CD4-positive, alpha-beta memory T cell (primary cell): ENCODE measurements around the gene MAMDC2. TPM values are rescaled to one million over a fixed set of nuclear protein-coding genes. Genes with fewer than 3 reads are reported as not detected.
"Not testable (repeated sequence)": the region's sequence is repeated elsewhere in the genome, so short reads cannot be mapped to it uniquely, and the experiment has no call there.

Experiments used
- CTCF ChIA-PET: fragments of 350-600 bp; sonication (Branson Sonifier 250); formaldehyde crosslinking; loops from one replicate; lab custom pipeline; 2021; ENCODE audit warnings: inconsistent platforms; ENCODE audit not compliant: partially characterized antibody; lab: Charles Lee
- POLR2A ChIA-PET: fragments of 350-600 bp; sonication (Branson Sonifier 250); formaldehyde crosslinking; loops from one replicate; lab custom pipeline; 2021; ENCODE audit not compliant: partially characterized antibody; lab: Charles Lee
- DNase-seq, 5 donors: peaks; one replicate each; pipeline versions ENCODE4 v3.0.0 to v3.0.0-alpha.2; 2020 to 2022; ENCODE audit warnings: mixed read lengths in 1 of 5
- H3K27ac ChIP-seq: one replicate; pipeline ENCODE4 v1.7.0; 2013; ENCODE audit warnings: low read depth, low read length
- H3K27me3 ChIP-seq: 2 replicates; pipeline ENCODE4 v1.7.0; 2013; ENCODE audit warnings: mild to moderate bottlenecking, low read length, moderate library complexity; ENCODE audit not compliant: insufficient read depth
- H3K36me3 ChIP-seq: 2 replicates; pipeline ENCODE4 v1.7.0; 2013; ENCODE audit warnings: mild to moderate bottlenecking, low read length, moderate library complexity; ENCODE audit not compliant: insufficient read depth
- H3K4me1 ChIP-seq: 2 replicates; pipeline ENCODE4 v1.7.0; 2013; ENCODE audit warnings: mild to moderate bottlenecking, low read length, moderate library complexity; ENCODE audit not compliant: insufficient read depth
- H3K4me3 ChIP-seq, 2 donors: one replicate each; pipeline ENCODE4 v1.7.0; 2013; ENCODE audit warnings: low read length in 2 of 2, mild to moderate bottlenecking in 1 of 2
- H3K9me3 ChIP-seq, 2 donors: one replicate each; pipeline ENCODE4 v1.7.0; 2013; ENCODE audit warnings: low read length in 2 of 2, control low read depth in 1 of 2; ENCODE audit not compliant: control insufficient read depth in 1 of 2
- H3K27ac Mint-ChIP-seq, 7 donors: one replicate each; pipeline ENCODE4 v1.8.0; 2020 to 2021; ENCODE audit warnings: mixed read lengths in 7 of 7, mild to moderate bottlenecking in 6 of 7, inconsistent platforms in 3 of 7, moderate library complexity in 3 of 7
- H3K27me3 Mint-ChIP-seq, 2 donors: one replicate each; pipeline ENCODE4 v1.8.0; 2020 to 2021; ENCODE audit warnings: mixed read lengths in 2 of 2
- H3K36me3 Mint-ChIP-seq, 2 donors: one replicate each; pipeline ENCODE4 v1.8.0; 2020 to 2021; ENCODE audit warnings: mixed read lengths in 2 of 2, inconsistent platforms in 1 of 2, mild to moderate bottlenecking in 1 of 2
- H3K4me1 Mint-ChIP-seq, 4 donors: one replicate each; pipeline ENCODE4 v1.8.0; 2020 to 2021; ENCODE audit warnings: mixed read lengths in 4 of 4, mild to moderate bottlenecking in 1 of 4
- H3K4me3 Mint-ChIP-seq, 8 donors: one replicate each; pipeline ENCODE4 v1.8.0; 2020 to 2021; ENCODE audit warnings: mixed read lengths in 8 of 8, mild to moderate bottlenecking in 7 of 8, moderate library complexity in 6 of 8, inconsistent platforms in 3 of 8
- H3K9me3 Mint-ChIP-seq, 8 donors: one replicate each; pipeline ENCODE4 v1.8.0; 2020 to 2021; ENCODE audit warnings: mixed read lengths in 8 of 8, mild to moderate bottlenecking in 5 of 8, inconsistent platforms in 3 of 8, moderate library complexity in 1 of 8
- intact Hi-C: fragments of 100-400 bp; cut with micrococcal nuclease; formaldehyde crosslinking; loops from one replicate; pipeline ENCODE4 v1.15.1; 2023
- polyA plus RNA-seq, 2 donors: library from polyadenylated mRNA; unstranded; fragments of 300-500 nt; fragmentation: Illumina TruSeq; gene quantifications; one replicate each; pipeline ENCODE4 v1.2.3, GENCODE V29; 2021
- total RNA-seq, 2 experiments: library from RNA; stranded (reverse); gene quantifications; one replicate each; pipeline ENCODE4 v1.2.3, GENCODE V29; 2021

The MAMDC2 gene
- total and polyA plus RNA-seq, 4 experiments from 2014 or later: not detected

DNA sequence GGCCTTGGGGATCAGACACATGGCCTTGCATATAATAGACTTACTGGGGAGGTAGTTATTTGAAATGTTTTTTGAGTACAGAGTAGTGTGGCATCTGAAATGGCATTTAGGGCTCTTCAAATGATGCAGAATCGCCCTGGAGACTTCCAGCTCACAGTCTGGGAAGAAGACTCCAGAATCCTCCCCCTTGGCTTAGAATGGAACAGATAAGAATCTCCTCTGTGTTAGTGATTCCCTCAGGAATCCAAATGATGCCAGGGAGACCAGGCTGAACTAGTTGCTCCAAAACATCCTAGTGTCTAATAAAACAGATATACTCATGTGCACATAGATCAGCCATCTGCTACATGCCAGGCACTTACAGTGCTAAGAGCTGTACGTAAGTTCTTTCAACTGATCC, 176.6 kb downstream of the MAMDC2 start:
- H3K4me1 ChIP-seq: no peaks in the 10 kb centered on the region
- CTCF ChIA-PET: no interaction called here
- no peaks in the 10 kb centered on the region for H3K27me3 Mint-ChIP-seq

DNA sequence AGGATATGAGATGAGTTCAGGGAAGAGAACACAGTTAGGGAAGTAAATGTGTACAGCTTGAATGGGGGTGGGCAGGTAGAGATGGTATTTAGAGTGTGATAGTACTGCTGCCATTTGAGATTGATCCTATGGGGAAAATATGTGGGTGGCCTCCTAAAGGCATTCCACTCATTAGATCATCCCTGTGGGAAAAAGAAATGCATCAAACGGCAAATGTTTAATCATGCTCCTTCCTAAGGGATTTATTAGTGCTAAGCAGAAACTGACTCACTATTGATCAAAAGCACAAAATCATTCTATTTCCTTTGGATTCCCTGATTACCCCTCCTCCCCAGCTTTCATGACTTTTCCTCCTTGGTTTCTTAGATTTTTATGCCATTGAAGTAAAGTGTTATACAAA, 178.7 kb downstream of the MAMDC2 start:
- no peak for DNase-seq
- Mint-ChIP-seq H3K27ac (no peak overlapping the region), H3K9me3 (no peaks in the 10 kb centered on the region), H3K27me3 (no peaks in the 10 kb centered on the region), H3K4me1 (no peaks in the 10 kb centered on the region), H3K36me3 (no peaks in the 10 kb centered on the region), H3K4me3 (no peak overlapping the region)
- no peaks in the 10 kb centered on the region for H3K9me3 ChIP-seq
- H3K4me3 ChIP-seq: no peak overlapping the region
- intact Hi-C loops: no loop called here
- ChIA-PET CTCF (no interaction called here), POLR2A (no interaction called here)
- H3K36me3 ChIP-seq: no peaks in the 10 kb centered on the region
- no peaks in the 10 kb centered on the region for H3K4me1 ChIP-seq
- no peak overlapping the region for H3K27ac ChIP-seq
- no peaks in the 10 kb centered on the region for H3K27me3 ChIP-seq

More for the DNA sequence above, 176.6 kb downstream of the MAMDC2 start:
- Mint-ChIP-seq H3K36me3 (peaks cover under 1 to 16% of the 10 kb centered on the region in 2 donors), H3K4me3 (no peak overlapping the region), H3K4me1 (no peaks in the 10 kb centered on the region), H3K27ac (no peak overlapping the region), H3K9me3 (peaks cover 0 to 3% (median 0%) of the 10 kb centered on the region in 8 donors)
- H3K4me3 ChIP-seq: no peak overlapping the region
- no peak overlapping the region for H3K27ac ChIP-seq
- H3K36me3 ChIP-seq: no peaks in the 10 kb centered on the region
- no peak for DNase-seq
- intact Hi-C loops: no loop called here
- H3K27me3 ChIP-seq: no peaks in the 10 kb centered on the region
- no peaks in the 10 kb centered on the region for H3K9me3 ChIP-seq
- POLR2A ChIA-PET: no interaction called here

DNA sequence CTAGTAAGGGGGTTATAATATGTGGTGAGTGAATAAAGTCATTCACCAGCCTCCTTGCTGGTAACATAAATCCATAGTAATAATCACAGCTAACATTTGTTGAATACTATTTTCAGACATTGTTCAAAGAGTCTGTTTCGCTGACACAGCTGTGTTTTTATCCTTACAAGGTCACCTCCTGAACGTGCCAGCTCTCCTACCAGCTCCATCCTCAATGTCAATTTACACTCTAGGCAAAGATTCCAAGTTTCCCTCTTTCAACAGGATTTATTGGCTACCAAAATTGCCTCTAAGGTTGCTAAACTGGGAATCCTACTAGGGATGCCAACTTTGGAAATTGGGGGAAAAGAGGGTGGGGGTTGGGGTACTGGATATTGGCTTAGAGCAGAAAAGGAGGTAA, 184.5 kb downstream of the MAMDC2 start:
- Mint-ChIP-seq H3K27me3 (peaks cover 0 to 3% of the 10 kb centered on the region in 2 donors), H3K4me3 (no peak overlapping the region), H3K36me3 (no peaks in the 10 kb centered on the region), H3K27ac (no peak overlapping the region), H3K9me3 (peaks cover 0 to 1% (median 0%) of the 10 kb centered on the region in 8 donors), H3K4me1 (no peaks in the 10 kb centered on the region)
- Histone ChIP-seq H3K27ac (no peak overlapping the region), H3K9me3 (no peaks in the 10 kb centered on the region), H3K36me3 (no peaks in the 10 kb centered on the region), H3K4me1 (no peaks in the 10 kb centered on the region), H3K4me3 (no peak overlapping the region), H3K27me3 (no peaks in the 10 kb centered on the region)
- CTCF ChIA-PET: no interaction called here
- intact Hi-C loops: no loop called here
- no peak for DNase-seq
- POLR2A ChIA-PET: no interaction called here

DNA sequence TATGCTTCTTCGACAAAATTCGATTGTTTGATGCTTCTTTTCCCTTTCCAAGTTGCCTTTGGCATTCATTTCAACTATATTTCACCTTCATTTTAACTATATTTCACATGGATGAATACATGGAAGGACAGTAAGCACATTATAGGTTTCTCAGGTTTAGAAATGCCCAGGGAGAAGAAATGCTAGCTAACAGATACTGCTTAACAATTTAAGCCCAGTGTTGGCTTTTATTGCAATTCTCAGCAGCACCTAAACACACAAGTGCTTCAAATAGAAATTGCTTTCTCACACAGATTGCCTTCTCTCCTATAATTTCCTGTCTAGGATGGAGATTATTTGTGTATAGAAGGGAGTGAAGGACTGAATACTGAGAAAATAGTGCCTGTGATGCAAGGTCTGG, 185.0 kb downstream of the MAMDC2 start:
- no peaks in the 10 kb centered on the region for H3K9me3 ChIP-seq
- Mint-ChIP-seq H3K36me3 (no peaks in the 10 kb centered on the region), H3K27me3 (peaks cover 0 to 3% of the 10 kb centered on the region in 2 donors), H3K9me3 (peaks cover 0 to 1% (median 0%) of the 10 kb centered on the region in 8 donors), H3K4me1 (no peaks in the 10 kb centered on the region), H3K4me3 (no peak overlapping the region), H3K27ac (no peak overlapping the region)
- DNase-seq: no peak
- ChIA-PET POLR2A (no interaction called here), CTCF (no interaction called here)
- H3K27me3 ChIP-seq: no peaks in the 10 kb centered on the region
- intact Hi-C loops: no loop called here
- no peak overlapping the region for H3K27ac ChIP-seq
- H3K36me3 ChIP-seq: no peaks in the 10 kb centered on the region
- H3K4me3 ChIP-seq: no peak overlapping the region
- no peaks in the 10 kb centered on the region for H3K4me1 ChIP-seq

DNA sequence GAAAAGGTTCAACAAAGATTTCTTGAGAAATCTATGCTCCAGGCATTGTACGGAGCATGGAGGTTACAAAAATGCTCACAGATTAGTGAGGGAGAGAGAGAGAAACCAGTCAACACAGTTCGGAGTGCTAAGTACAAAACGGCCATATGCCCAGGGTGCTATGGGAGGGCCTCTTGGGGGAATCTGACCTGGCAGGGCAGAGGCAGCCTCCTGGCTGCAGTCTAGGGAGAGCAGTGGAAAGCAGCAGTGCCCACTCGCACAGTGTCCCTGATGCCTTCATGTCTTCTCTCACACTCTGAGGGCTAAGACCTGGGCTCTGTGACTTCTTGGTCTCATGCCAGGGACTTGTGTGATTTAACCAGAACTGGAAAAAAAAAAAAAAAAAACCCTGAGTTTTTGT, 185.4 kb downstream of the MAMDC2 start:
- H3K4me1 Mint-ChIP-seq: no peaks in the 10 kb centered on the region
- intact Hi-C loops: no loop called here
- no peaks in the 10 kb centered on the region for H3K36me3 ChIP-seq
- no peaks in the 10 kb centered on the region for H3K9me3 ChIP-seq
- peaks cover 0 to 4% (median 0%) of the 10 kb centered on the region in 8 donors for H3K9me3 Mint-ChIP-seq
- H3K27ac ChIP-seq: no peak overlapping the region
- H3K4me1 ChIP-seq: no peaks in the 10 kb centered on the region
- H3K4me3 ChIP-seq: no peak overlapping the region
- H3K36me3 Mint-ChIP-seq: no peaks in the 10 kb centered on the region
- POLR2A ChIA-PET: no interaction called here
- H3K4me3 Mint-ChIP-seq: no peak overlapping the region
- no peak for DNase-seq
- peaks cover 0 to 3% of the 10 kb centered on the region in 2 donors for H3K27me3 Mint-ChIP-seq
- H3K27ac Mint-ChIP-seq: no peak overlapping the region
- CTCF ChIA-PET: no interaction called here
- H3K27me3 ChIP-seq: no peaks in the 10 kb centered on the region

DNA sequence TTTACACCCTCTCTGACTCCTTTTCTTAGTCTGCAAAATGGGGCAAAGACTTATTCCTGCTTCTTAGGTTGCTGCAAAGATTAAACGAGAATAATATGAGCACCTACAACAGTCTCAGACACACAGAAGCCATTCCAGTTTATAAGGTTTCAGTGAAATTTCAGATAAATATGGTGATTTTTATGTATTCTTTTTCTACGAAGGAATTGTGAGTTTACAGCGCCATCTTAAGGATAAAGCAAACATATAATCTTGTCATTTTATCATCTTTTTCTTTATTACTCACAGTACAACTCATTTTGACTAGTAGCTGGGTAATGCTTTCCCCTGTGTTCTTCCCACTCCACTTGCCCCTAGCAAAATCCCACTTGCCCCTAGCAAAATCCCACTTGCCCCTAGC, 185.9 kb downstream of the MAMDC2 start:
- ChIA-PET POLR2A (no interaction called here), CTCF (interaction anchor here (0.6 kb wide), 1 partner anchor 57 kb away, joined by 3 read pairs; no protein-coding TSS in a partner anchor)
- peaks cover 0 to 3% of the 10 kb centered on the region in 2 donors for H3K27me3 Mint-ChIP-seq
- no peak overlapping the region for H3K4me3 ChIP-seq
- H3K4me1 Mint-ChIP-seq: no peaks in the 10 kb centered on the region
- H3K9me3 Mint-ChIP-seq: peaks cover 0 to 4% (median 0%) of the 10 kb centered on the region in 8 donors
- no peak for DNase-seq
- no peaks in the 10 kb centered on the region for H3K9me3 ChIP-seq
- intact Hi-C loops: no loop called here
- H3K4me3 Mint-ChIP-seq: no peak overlapping the region
- no peak overlapping the region for H3K27ac Mint-ChIP-seq
- H3K27me3 ChIP-seq: no peaks in the 10 kb centered on the region
- H3K27ac ChIP-seq: no peak overlapping the region
- H3K4me1 ChIP-seq: no peaks in the 10 kb centered on the region
- no peaks in the 10 kb centered on the region for H3K36me3 ChIP-seq
- no peaks in the 10 kb centered on the region for H3K36me3 Mint-ChIP-seq

DNA sequence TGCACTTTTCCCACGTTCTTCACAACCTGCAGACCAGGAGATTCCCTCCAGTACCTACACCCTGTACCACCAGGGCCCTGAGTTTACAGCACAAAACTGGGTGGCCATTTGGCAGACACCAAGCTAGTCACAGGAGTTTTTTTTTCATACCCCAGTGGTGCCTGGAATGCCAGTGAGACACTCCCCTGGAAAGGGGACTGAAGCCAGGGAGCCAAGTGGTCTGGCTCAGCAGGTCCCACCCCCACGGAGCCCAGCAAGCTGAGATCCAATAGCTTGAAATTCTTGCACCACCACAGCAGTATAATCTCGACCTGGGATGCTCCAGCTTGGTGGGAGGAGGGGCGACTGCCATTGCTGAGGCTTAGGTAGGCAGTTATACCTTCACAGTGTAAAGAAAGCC, 188.8 kb downstream of the MAMDC2 start:
- peaks cover 0 to 8% (median under 1%) of the 10 kb centered on the region in 8 donors for H3K9me3 Mint-ChIP-seq
- DNase-seq: no peak
- POLR2A ChIA-PET: no interaction called here
- Histone ChIP-seq H3K4me3 (no peak overlapping the region), H3K36me3 (no peaks in the 10 kb centered on the region), H3K9me3 (no peaks in the 10 kb centered on the region), H3K27me3 (no peaks in the 10 kb centered on the region), H3K27ac (no peak overlapping the region), H3K4me1 (no peaks in the 10 kb centered on the region)
- intact Hi-C loops: no loop called here
- no peak overlapping the region for H3K27ac Mint-ChIP-seq
- H3K4me1 Mint-ChIP-seq: no peaks in the 10 kb centered on the region
- H3K27me3 Mint-ChIP-seq: peaks cover 0 to 5% of the 10 kb centered on the region in 2 donors
- CTCF ChIA-PET: no interaction called here
- H3K36me3 Mint-ChIP-seq: no peaks in the 10 kb centered on the region
- no peak overlapping the region for H3K4me3 Mint-ChIP-seq

DNA sequence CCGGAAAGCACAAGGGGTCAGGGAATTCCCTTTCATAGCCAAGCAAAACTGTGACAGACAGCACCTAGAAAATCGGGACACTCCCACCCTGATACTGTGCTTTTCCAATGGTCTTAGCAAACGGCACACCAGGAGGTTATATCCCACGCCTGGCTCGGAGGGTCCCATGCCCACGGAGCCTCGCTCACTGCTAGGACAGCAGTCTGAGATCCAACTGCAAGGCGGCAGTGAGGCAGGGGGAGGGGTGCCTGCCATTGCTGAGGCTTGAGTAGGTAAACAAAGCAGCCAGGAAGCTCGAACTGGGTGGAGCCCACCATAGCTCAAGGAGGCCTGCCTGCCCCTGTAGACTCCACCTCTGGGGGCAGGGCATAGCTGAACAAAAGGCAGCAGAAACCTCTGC, 190.6 kb downstream of the MAMDC2 start:
- intact Hi-C loops, DNase-seq, H3K27me3 ChIP-seq, H3K36me3 ChIP-seq, H3K4me1 Mint-ChIP-seq, CTCF ChIA-PET, H3K4me1 ChIP-seq, H3K9me3 Mint-ChIP-seq, H3K4me3 ChIP-seq, H3K36me3 Mint-ChIP-seq, H3K4me3 Mint-ChIP-seq, POLR2A ChIA-PET, H3K27me3 Mint-ChIP-seq, H3K27ac ChIP-seq, H3K9me3 ChIP-seq, H3K27ac Mint-ChIP-seq: not testable (repeated sequence)
